ENCODE measurements around the gene ZNF516. TPM values are rescaled to one million over a fixed set of nuclear protein-coding genes. Genes with fewer than 3 reads are reported as not detected.

Gene ZNF516
- total and polyA plus RNA-seq, 4 donors: 2.5 to 12.2 (median 7.6) TPM

GRCh38 chr18:76398896-76399612, 96.0 kb downstream of the ZNF516 start (continued):
- TF ChIP-seq REST (IDR thresholded peaks at IDR 0.05) (no peak), SP1 (IDR thresholded peaks at IDR 0.05) (peak; percentile 17), EGR1 (IDR thresholded peaks at IDR 0.05; ENCODE audit: low read depth in 2 of 2) (no peak), GABPA (IDR thresholded peaks at IDR 0.05 in 1 of 2, conservative IDR thresholded peaks at IDR 0.05 in 1 of 2) (no peak), MAX (IDR thresholded peaks at IDR 0.05) (no peak), FOXA1 (IDR thresholded peaks at IDR 0.05) (no peak), ATF3 (IDR thresholded peaks at IDR 0.05) (no peak)

GRCh38 chr18:76398295-76398694, 96.7 kb downstream of the ZNF516 start:
- TF ChIP-seq GABPA (IDR thresholded peaks at IDR 0.05 in 1 of 2, conservative IDR thresholded peaks at IDR 0.05 in 1 of 2) (no peak), HNF4G (IDR thresholded peaks at IDR 0.05) (no peak), FOXA1 (IDR thresholded peaks at IDR 0.05) (no peak), CTCF (IDR thresholded peaks at IDR 0.05; ENCODE audit: low read depth, low read length, missing input control) (no peak)
- no peak for DNase-seq (ENCODE audit: low spot score)
- Histone ChIP-seq H3K36me3 (ENCODE audit: control insufficient read depth in 4 of 4, insufficient read depth in 3 of 4, low read depth in 1 of 4, low read length in 3 of 4) (peaks cover 0 to 2% (median 0%) of the 10 kb centered on the region in 4 donors), H3K27ac (ENCODE audit: low read depth in 1 of 2, low read length in 2 of 2) (peak overlapping the region; percentile 14 to 20), H3K4me3 (ENCODE audit: low read depth in 1 of 3, low read length in 3 of 3) (no peak overlapping the region), H3K4me1 (ENCODE audit: control insufficient read depth in 4 of 4, insufficient read depth in 4 of 4, low read length in 3 of 4) (peaks cover 0 to 21% (median 5%) of the 10 kb centered on the region in 4 donors), H3K9ac (ENCODE audit: low read depth in 1 of 2, low read length in 2 of 2) (no peak overlapping the region), H3K27me3 (ENCODE audit: control insufficient read depth in 4 of 4, insufficient read depth in 4 of 4, low read length in 3 of 4) (no peaks in the 10 kb centered on the region), H3K9me3 (ENCODE audit: control insufficient read depth in 4 of 4, low read length in 3 of 4) (no peaks in the 10 kb centered on the region)
- 81% methylated on average over 7 of the region's 7 CpGs for WGBS

GRCh38 chr18:76397631-76398030, 97.4 kb downstream of the ZNF516 start:
- Histone ChIP-seq H3K27me3 (ENCODE audit: control insufficient read depth in 4 of 4, insufficient read depth in 4 of 4, low read length in 3 of 4) (no peaks in the 10 kb centered on the region), H3K4me1 (ENCODE audit: control insufficient read depth in 4 of 4, insufficient read depth in 4 of 4, low read length in 3 of 4) (peaks cover 0 to 21% (median 5%) of the 10 kb centered on the region in 4 donors), H3K9ac (ENCODE audit: low read depth in 1 of 2, low read length in 2 of 2) (no peak overlapping the region), H3K9me3 (ENCODE audit: control insufficient read depth in 4 of 4, low read length in 3 of 4) (no peaks in the 10 kb centered on the region), H3K4me3 (ENCODE audit: low read depth in 1 of 3, low read length in 3 of 3) (no peak overlapping the region), H3K27ac (ENCODE audit: low read depth in 1 of 2, low read length in 2 of 2) (no peak overlapping the region), H3K36me3 (ENCODE audit: control insufficient read depth in 4 of 4, insufficient read depth in 3 of 4, low read depth in 1 of 4, low read length in 3 of 4) (peaks cover 0 to 2% (median 0%) of the 10 kb centered on the region in 4 donors)
- DNase-seq (ENCODE audit: low spot score): no peak
- WGBS: 67% methylated on average over 5 of the region's 5 CpGs
- TF ChIP-seq CTCF (IDR thresholded peaks at IDR 0.05; ENCODE audit: low read depth, low read length, missing input control) (no peak), ZBTB33 (IDR thresholded peaks at IDR 0.05) (no peak), YY1 (IDR thresholded peaks at IDR 0.05) (no peak), SP1 (IDR thresholded peaks at IDR 0.05) (no peak), REST (IDR thresholded peaks at IDR 0.05) (no peak), ATF3 (IDR thresholded peaks at IDR 0.05) (no peak), FOXA2 (IDR thresholded peaks at IDR 0.05) (no peak), GABPA (IDR thresholded peaks at IDR 0.05 in 1 of 2, conservative IDR thresholded peaks at IDR 0.05 in 1 of 2) (no peak), EGR1 (IDR thresholded peaks at IDR 0.05; ENCODE audit: low read depth in 2 of 2) (no peak)

Data from liver (tissue), 9 donors.